Inferior parietal cortex (tissue), 1 donor: ENCODE measurements around the gene KLHL40.
A peak's percentile ranks its signal among the peaks of the same experiment; 100 is the strongest.

Experiments used
- DNase-seq: peaks from one replicate; pipeline ENCODE4 v3.0.0-alpha.2; 2016; ENCODE audit errors: extremely low spot score

The KLHL40 gene

GRCh38 chr3:42690191-42690590 lies 4.9 kb downstream of the KLHL40 start:
- DNase-seq, result no peak

GRCh38 chr3:42690766-42691680 lies 5.7 kb downstream of the KLHL40 start:
- no peak for DNase-seq

- DNase-seq, result no peak
These were observed 6.7 kb downstream of the KLHL40 start for GRCh38 chr3:42691816-42692666.

- DNase-seq, result no peak
These were observed 7.6 kb downstream of the KLHL40 start for GRCh38 chr3:42692667-42693529.

- DNase-seq, result no peak
These were observed 8.2 kb downstream of the KLHL40 start for GRCh38 chr3:42693530-42693930.

- no peak for DNase-seq
These were observed 9.0 kb downstream of the KLHL40 start for GRCh38 chr3:42694366-42694765.

GRCh38 chr3:42696356-42697288 lies 11.3 kb downstream of the KLHL40 start:
- DNase-seq, result no peak

GRCh38 chr3:42697289-42698051 lies 12.1 kb downstream of the KLHL40 start:
- no peak for DNase-seq

GRCh38 chr3:42698216-42698910 lies 13.0 kb downstream of the KLHL40 start:
- DNase-seq, result no peak

- no peak for DNase-seq
These were observed 13.5 kb downstream of the KLHL40 start for GRCh38 chr3:42698911-42699230.

GRCh38 chr3:42699511-42699971 lies 14.2 kb downstream of the KLHL40 start:
- DNase-seq, result no peak

- DNase-seq, result no peak
These were observed 15.3 kb downstream of the KLHL40 start for GRCh38 chr3:42700366-42701288.

- peak; percentile 70 for DNase-seq
These were observed 16.2 kb downstream of the KLHL40 start for GRCh38 chr3:42701371-42702065.

GRCh38 chr3:42702066-42702951 lies 17.0 kb downstream of the KLHL40 start, which contains the start of gene HHATL:
HHATL (minus strand) TSS chr3:42702798; CDS start chr3:42700826, 1,972 bp downstream.
- DNase-seq, result no peak

- DNase-seq, result no peak
These were observed 17.8 kb downstream of the KLHL40 start for GRCh38 chr3:42702982-42703694.

GRCh38 chr3:42703695-42704025 lies 18.3 kb downstream of the KLHL40 start:
- no peak for DNase-seq
